H1 (cell line): ENCODE measurements around the gene BBIP1. TPM values are rescaled to one million over a fixed set of nuclear protein-coding genes. Genes with fewer than 3 reads are reported as not detected.

ENCODE experiments used
- JUN ChIP-seq: IDR thresholded peaks from 2 replicates; pipeline ENCODE4 v1.6.1; 2011; ENCODE audit warnings: low read depth, mild to moderate bottlenecking, improper control_type of control experiment, low read length
- RXRA ChIP-seq: IDR thresholded peaks from 2 replicates; pipeline ENCODE4 v1.6.1; 2011; ENCODE audit warnings: low read depth, mild to moderate bottlenecking, low read length, moderate library complexity; ENCODE audit not compliant: insufficient read depth
- SIN3A ChIP-seq, 2 experiments: IDR thresholded peaks in 1 of 2; conservative IDR thresholded peaks in 1 of 2; 2 replicates each; pipeline ENCODE4 v1.6.1; 2011 to 2012; ENCODE audit warnings: low read length in 2 of 2, improper control_type of control experiment in 1 of 2, low read depth in 1 of 2, mild to moderate bottlenecking in 1 of 2
- SP4 ChIP-seq: IDR thresholded peaks from 2 replicates; pipeline ENCODE4 v1.6.1; 2012; ENCODE audit warnings: low read length, inconsistent platforms
- polyA plus RNA-seq, 7 experiments: library from polyadenylated mRNA; depleted of rRNA in 3 of 7; stranded (reverse) in 5 of 7; unstranded in 2 of 7; fragments of >200 nt in 5 of 7; fragments of 200-250 nt in 2 of 7; gene quantifications; 1 replicate in 5 of 7; 2 replicates in 1 of 7; 4 replicates in 1 of 7; pipeline versions ENCODE4 v1.2.1 to v1.2.3, GENCODE V29; 2011 to 2013; ENCODE audit warnings: missing spikeins in 2 of 7, mixed read lengths in 2 of 7
- total RNA-seq: library from RNA; stranded (reverse); fragmentation: NEBNext Ultra II Directional; extraction: Animal tissue kit (Norgen Biotek cat#: 25700); gene quantifications from 2 replicates; pipeline ENCODE4 v1.2.1, GENCODE V29; 2021
- TF ChIP-seq, protein P1 (sequence below): IDR thresholded peaks from 2 replicates; pipeline ENCODE4 v1.6.1; 2012; ENCODE audit warnings: low read length, inconsistent platforms

The BBIP1 gene
- total and polyA plus RNA-seq, 2 of the 8 experiments (the other 6 are each of a cell fraction or from before 2014, with no cell fraction given): 8.8 to 19.6 TPM

- TF ChIP-seq SIN3A (conservative IDR thresholded peaks at IDR 0.05 in 1 of 2, IDR thresholded peaks at IDR 0.05 in 1 of 2; ENCODE audit: low read depth in 1 of 2, low read length in 2 of 2) (no peak), RXRA (no peak), JUN (no peak), SP4 (no peak)
- TF ChIP-seq, protein P1, sequence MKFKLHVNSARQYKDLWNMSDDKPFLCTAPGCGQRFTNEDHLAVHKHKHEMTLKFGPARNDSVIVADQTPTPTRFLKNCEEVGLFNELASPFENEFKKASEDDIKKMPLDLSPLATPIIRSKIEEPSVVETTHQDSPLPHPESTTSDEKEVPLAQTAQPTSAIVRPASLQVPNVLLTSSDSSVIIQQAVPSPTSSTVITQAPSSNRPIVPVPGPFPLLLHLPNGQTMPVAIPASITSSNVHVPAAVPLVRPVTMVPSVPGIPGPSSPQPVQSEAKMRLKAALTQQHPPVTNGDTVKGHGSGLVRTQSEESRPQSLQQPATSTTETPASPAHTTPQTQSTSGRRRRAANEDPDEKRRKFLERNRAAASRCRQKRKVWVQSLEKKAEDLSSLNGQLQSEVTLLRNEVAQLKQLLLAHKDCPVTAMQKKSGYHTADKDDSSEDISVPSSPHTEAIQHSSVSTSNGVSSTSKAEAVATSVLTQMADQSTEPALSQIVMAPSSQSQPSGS: no peak
- TF ChIP-seq, all 59 proteins: peak for 0
Observed at GRCh38 chr10:110850099-110850498, 68.9 kb downstream of the BBIP1 start (continued).

Other genes with a start within 250 kb of the BBIP1 start
- 22.8 and 26.8 TPM in 2 replicates for gene PDCD4, start 47.3 kb downstream of the BBIP1 start, total RNA-seq
- gene PDCD4, start 47.3 kb downstream of the BBIP1 start, polyA plus RNA-seq (2011; rRNA removed): 3.2 and 3.3 TPM in 2 replicates
- gene SHOC2, start 424 bp upstream of the BBIP1 start, total RNA-seq: 28.2 and 30.2 TPM in 2 replicates
- gene SHOC2, start 424 bp upstream of the BBIP1 start, polyA plus RNA-seq (2011; rRNA removed): 4.3 and 7.6 TPM in 2 replicates
- 5.9 and 7.3 TPM in 2 replicates for gene ADRA2A, start 157.8 kb upstream of the BBIP1 start, total RNA-seq
- 6.2 and 7.6 TPM in 2 replicates for gene ADRA2A, start 157.8 kb upstream of the BBIP1 start, polyA plus RNA-seq (2011; rRNA removed)